GM19372 (cell line): ENCODE measurements around the gene TOLLIP.
"Not testable (repeated sequence)": the region's sequence is repeated elsewhere in the genome, so short reads cannot be mapped to it uniquely, and the experiment has no call there.

Experiments used
- ATAC-seq: cut with Tn5 transposase; IDR thresholded peaks from one replicate; pipeline ENCODE4 v1.9.1; 2021; ENCODE audit warnings: mild to moderate bottlenecking, low read depth, moderate library complexity; ENCODE audit not compliant: unreplicated experiment

Gene TOLLIP

DNA sequence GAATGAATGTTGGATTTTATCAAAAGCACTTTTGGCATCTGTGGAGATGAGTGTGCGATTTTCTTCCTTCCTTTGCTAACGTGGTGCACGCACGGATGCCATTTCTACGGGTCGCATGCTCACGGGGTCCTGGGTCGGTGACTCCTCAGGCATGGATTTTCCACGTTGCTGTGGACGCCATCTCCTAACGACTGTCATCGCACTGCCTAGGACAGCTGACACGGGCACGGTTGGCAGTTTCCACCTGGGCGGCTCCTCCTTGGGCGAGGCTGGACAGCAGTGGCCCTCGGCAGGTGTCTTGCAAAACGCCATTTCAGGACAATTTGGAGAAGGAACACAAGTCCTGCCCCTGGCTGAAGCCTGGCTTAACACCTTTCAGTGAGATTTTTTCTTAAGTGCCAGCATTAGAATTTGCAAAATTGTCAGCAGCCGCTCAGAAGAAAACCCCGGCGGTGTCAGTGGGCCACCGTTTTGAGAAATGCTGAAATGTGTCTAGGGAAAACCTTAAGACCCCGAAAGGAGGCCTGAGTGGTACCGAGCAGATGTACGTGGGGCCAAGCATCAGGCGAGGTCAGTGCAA lies 34.7 kb upstream of the TOLLIP start:
- no peak for ATAC-seq

DNA sequence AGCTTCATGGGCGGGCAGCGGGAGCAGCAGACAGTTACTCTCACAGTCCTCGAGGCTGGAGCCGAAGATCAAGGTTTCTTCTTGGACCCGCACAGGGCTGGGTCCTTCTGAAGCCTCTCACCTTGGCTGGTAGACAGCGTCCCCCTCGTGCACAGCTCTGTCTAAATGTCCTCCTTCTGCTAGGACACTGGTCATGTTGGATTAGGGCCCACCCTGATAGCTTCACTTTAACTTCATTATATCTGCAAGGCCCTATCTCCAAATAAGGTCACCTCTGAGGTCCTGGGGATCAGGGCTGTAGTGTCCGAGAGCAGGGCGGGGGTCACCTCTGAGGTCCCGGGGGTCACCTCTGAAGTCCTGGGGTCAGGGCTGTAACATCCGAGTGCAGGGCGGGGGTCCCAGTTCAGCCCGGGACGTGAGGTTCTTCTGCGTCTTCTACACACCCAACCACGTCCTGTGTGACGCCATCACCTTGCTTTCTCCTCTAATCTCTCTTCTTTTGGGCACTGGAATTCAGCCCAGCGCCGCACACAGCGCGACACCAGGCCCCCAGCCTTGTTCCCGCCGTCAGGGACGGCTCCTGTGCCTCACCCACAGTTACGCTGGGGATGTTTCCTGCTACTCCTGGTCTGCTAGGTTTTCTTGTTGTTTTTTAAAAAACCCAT lies 34.1 kb upstream of the TOLLIP start:
- no peak for ATAC-seq

DNA sequence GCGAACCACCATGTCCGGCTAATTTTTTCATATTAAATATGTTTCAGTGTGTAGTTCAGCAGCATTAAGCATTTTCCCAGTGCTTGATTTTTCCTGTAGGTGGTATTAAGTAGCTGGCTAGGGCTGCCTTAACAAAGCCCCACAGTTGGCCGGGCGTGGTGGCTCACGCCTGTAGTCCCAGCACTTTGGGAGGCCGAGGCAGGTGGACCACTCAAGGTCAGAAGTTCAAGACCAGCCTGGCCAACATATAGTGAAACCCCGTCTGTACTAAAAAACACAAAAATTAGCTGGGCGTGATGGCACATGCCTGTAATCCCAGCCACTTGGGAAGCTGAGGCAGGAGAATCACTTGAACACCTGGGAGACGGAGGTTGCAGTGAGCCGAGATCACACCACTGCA lies 33.5 kb upstream of the TOLLIP start:
- no peak for ATAC-seq

DNA sequence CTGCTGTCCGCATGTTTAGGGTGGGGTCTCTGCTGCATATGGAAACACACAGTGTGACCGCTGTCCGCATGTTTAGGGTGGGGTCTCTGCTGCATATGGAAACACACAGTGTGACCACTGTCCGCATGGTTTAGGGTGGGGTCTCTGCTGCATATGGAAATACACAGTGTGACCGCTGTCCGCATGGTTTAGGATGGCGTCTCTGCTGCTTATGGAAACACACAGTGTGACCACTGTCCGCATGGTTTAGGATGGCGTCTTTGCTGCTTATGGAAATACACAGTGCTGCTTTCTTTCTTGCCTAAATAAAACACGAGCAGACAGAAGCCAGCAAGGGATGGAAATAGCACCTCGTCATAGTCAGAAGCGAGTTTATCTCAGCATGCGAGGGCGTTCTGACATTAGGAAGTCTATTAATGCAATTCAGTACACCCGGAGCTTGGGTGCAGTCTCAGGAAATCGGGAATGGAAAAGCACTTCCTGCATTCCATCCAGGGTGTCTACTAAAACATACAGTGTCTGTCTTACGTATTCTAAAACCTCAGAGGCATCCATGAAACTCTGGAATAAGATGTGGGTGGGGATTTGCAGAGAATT lies 32.6 kb upstream of the TOLLIP start:
- no peak for ATAC-seq

DNA sequence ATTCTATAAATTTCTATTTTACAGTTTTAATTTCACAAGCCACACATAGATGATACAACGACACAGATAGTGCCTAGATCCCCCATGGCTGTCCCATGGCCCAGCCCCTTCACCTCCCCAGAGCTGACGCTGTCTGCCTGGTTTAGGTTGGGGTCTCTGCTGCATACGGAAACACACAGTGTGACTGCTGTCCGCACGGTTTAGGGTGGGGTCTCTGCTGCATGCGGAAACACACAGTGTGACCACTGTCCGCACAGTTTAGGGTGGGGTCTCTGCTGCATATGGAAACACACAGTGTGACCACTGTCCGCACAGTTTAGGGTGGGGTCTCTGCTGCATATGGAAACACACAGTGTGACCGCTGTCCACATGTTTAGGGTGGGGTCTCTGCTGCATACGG lies 31.8 kb upstream of the TOLLIP start:
- not testable (repeated sequence) for ATAC-seq

DNA sequence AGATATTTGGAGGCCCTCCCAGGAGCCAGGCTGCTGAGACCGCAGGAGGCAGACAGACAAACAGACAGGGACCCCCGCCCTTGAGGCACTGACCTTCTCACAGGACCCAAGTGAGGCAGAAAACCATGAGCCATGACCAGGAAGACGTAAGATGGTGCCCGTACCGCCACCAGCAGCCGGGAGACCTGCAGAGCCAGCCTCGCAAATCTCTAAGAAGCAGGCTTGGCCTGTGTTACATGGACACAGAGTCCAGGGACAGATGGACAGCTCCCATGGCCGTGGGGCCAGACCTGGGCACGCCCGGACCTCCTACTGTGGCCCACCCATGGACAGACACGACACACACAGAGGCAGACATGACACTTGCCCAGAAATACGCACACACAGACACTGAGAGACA lies 30.7 kb upstream of the TOLLIP start:
- ATAC-seq = no peak

DNA sequence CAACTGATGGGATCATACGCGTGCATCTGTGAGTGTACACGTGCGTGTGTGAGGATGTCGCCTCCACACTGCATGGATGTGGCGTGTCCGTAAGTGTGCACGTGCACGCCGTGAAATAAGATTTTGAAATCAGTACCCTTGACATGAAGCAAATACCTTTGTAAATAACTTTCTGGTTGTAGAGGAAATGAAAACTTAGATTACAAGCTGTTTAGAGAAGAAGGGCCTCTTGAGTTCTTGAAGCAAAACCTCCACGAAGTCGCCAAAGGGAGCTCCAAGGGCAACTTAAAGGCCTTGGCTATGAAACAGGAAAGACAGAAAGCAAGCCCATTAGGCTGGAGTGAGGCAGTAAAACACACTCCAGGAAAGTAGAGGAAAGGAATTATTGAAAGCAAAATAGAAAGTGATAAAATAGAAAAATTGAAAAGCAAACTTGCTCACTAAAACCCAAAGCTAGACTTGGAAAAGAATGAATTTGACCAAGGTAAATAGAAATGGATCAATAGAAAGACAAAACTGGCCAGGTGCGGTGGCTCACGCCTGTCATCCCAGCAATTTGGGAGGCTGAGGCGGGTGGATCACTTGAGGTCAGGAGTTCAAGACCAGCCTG lies 29.7 kb upstream of the TOLLIP start:
- no peak for ATAC-seq

DNA sequence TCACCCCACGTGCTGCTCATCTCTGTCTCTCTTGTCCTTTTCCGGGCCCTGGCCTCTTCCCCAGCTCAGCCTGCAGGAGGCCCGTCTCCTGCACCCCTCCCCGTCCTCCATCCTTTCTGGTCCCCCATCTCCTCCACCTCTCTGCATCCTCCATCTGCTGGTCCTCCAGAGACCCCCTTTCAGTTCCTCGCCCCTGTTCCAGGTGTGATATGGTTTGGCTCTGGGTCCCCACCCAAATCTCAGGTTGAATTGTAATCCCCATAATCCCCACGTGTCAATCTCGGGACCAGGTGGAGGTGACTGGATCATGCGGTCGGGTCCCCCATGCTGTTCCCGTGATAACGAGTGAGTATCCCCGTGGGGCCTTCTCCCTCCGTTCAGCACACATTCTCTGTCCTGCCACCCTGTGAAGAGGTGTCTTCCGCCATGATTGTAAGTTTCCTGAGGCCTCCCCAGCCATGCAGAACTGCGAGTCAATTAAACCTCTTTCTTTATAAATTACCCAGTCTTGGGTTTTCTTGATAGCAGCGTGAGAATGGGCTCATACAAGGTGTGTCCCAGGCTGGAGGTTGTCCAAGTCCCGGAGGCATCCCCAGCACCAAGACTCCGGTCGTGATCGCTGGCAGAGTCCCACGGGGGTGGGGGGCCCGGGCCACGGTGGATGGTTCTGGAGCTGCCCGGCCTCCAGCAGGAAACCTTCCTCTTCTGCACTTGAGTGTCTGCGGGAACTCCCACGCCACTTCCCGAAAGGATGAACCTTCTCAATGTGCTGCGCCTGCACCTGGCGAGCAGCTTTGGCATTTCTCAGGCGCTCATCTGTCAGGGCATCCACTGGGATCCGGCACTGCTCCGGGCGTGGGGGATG lies 29.0 kb upstream of the TOLLIP start:
- ATAC-seq = no peak

DNA sequence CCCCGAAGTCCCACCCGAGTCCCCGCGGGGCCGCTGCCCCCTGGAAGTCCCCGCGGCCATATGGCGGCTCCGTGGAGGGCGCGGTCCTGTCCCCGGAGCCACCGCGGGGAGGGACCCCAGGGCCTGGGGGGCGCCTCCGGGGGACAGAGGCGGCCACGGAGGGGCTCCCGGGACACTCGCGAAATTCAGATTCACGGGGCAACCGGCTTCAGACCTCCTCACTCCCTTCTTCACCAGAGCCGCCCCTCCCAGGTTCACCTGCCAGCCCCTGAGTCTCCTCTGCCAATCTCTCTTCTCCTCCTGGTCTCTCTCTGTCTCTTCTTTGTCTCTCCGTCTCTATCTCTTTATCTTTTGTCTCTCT lies 28.2 kb upstream of the TOLLIP start:
- no peak for ATAC-seq

DNA sequence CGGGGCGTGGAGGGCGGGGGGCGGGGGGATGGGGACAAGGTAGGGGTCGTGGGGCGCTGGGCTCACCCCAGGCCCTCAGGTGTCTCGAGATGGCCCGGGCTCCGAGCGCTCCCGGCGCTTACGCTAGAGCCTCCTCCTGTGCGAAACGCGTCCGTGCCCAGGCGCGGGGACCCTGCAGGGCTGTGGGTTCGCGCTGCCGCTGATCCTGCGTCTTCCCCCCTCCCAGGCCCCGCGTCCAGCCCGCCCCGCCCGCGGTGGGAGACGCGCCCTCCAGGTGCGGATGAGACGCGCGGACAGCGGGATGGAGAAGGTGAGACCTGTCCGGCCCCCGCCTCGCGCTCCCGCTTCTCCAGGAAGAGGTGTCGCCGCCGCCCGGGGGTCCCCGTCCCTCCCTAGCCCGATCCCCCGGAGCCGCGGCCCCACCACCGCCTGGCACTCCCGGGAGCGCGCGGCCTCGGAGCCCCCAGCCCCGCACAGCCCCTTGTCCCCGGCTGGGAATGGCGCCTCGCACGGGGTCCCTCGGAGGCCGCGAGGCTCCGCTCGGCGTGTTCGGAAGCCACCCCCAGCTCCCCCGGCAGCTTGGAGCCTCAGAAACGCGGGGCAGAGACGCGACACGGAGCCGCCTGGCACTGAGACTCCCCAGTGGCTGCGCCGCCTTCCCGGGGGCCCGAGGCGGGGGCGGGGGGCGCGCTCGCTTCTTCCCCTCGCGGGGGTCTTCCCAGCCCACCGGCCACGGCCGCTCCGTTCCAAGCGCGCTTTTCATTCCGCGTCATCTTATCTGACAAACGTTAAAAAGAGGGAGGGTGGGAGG lies 27.6 kb upstream of the TOLLIP start:
- no peak for ATAC-seq

DNA sequence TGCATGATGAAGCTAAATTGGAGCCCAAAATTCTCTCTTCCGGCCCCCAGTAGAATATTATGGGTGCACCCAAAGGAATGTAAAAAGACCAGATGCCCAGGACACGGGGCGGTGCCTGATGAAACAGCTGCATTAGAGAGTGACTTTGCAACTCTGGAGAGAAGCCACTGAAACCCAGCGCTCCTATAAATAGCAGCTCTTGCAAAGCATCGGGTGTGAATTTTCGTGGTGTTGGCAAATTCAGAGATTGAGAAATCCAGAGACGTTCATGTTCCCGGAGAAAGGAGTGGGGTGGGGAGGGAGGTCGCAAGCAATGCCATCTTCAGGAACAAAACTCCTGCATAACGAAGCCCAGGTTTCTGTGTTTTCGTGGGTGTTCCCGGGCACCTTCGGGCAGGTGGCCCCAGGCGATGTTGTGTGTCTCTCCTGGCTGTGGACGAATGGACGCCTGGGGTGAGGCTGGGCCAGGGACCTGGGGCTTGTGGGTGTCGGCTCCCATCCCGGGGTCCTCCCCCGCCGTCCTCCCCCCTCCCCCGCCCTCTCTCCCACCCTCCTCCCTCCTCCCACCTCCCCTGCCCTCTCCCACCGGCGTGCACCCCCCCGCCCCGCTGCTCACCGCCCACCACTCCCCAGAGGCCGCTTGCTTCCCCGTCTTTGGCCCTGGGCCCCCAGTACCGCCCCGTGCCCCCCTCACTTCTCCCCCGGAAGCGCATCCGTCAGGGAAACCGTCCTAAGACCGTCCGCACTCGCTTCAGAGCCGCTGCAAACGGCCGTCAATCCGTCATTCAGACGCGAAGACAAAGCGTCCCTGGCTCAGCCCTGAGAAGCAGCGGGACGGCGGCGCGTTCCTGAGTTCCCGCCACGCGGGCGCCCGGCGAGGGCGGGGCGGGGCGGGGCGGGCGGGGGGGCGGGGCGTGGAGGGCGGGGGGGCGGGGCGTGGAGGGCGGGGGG lies 26.7 kb upstream of the TOLLIP start:
- no peak for ATAC-seq

DNA sequence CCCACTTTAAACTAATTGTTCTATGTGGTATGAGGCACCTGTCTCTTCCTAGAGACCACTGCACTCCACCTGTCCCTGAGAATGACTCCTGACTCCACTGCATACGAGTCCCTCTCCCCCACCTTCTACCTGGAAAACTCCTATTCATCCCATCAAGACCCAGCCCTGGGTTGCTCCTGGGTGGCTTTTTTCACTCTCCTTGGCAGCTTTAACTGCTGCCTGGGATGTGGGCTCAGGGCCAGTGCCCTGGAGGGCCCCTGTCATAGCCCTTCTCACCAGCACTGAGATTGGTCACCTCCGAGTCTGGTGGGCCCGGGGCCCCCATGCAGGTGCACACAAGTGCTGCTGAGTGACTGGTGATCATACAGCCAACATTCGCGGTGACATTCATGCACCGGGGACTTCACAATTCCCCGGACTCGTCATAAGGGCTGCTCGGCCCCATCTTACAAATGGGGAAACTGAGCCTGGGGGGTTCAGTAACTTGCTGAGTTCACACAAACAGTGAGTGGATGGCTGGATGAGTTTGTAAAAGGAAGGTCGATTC lies 25.9 kb upstream of the TOLLIP start:
- ATAC-seq = no peak

DNA sequence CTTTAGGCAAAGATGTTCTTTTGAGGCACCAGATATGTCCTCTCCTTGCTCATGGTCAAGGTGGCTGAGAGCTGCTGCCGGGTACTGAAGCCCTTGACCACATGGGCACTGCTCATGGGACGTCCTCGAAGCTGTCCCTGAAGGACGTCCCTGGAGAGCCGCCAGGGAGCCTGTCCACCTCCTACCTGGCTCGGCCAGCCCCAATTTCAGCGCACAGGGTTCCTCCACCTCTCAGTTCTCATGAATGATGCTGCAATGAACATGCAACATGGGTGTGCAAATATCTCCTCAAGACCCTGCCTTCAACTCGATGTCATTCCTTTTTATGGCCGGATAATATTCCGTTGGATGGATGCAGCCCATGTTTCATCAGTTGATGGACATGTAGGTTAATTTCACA lies 24.4 kb upstream of the TOLLIP start:
- no peak for ATAC-seq

DNA sequence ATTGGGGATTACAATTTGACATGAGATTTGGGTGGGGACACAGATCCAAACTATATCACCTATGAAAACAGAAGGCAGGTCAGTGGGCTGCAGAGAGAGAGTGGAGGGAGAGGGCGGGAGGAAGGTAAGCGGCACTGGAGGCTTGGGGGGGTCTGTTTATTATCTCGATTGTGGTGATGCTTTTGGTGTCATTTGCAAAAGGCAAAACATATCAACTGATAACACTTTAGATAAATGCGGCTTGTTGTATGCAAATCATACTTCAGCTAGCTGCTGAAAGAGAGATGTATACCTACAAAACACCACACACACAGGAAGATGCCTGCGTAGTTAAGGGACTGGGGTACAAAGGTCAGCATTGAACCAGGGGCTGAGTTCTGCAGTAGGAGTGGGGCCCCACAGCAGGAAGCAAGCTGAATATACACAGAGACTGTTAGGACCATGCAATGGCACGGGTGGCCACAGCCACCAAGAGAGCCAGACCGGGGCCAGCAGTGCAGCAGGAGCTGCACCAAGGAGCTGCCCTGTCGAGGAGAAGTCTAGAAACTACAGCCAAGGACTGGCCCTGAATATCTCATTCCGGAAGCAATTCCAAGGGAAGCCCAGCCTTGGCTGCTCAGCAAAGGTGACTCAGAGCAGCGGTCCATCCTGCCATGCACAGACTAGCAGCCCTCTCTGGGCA lies 23.8 kb upstream of the TOLLIP start:
- no peak for ATAC-seq

DNA sequence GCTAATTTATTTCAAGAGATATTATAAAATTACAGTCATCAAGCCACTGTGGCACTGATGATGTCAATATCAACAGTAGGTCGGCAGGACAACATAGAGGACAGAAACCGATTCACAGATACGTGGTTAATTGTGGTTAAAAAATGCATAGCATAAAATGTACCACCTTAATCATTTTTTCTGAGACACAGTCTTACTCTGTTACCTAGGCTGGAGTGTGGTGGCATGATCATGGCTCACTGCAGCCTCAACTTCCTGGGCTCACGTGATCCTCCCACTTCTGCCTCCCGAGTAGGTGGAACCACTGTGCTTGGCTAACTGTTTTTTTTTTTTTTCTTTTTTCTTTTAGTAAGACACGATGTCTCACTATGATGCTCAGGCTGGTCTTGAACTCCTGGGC lies 21.0 kb upstream of the TOLLIP start:
- no peak for ATAC-seq

DNA sequence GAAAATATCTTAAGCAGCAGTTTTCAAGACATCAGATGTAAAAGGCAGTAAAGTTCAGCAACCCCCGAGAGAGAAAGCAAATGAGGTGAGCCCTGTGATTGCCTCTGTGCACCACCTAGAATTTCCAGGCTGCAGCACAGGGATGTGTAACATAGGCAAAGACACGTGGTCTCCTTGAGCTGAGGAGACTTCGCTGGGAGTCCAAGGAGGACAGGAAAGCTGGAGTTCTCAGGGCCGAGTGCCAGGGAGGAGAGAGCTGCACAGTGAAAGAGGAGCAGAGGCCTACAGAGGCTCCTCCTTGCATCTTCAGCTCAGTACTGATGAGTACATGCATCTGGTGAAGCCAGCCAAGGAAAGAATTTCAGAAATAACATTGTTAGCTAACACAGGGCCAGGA lies 17.6 kb upstream of the TOLLIP start:
- no peak for ATAC-seq

DNA sequence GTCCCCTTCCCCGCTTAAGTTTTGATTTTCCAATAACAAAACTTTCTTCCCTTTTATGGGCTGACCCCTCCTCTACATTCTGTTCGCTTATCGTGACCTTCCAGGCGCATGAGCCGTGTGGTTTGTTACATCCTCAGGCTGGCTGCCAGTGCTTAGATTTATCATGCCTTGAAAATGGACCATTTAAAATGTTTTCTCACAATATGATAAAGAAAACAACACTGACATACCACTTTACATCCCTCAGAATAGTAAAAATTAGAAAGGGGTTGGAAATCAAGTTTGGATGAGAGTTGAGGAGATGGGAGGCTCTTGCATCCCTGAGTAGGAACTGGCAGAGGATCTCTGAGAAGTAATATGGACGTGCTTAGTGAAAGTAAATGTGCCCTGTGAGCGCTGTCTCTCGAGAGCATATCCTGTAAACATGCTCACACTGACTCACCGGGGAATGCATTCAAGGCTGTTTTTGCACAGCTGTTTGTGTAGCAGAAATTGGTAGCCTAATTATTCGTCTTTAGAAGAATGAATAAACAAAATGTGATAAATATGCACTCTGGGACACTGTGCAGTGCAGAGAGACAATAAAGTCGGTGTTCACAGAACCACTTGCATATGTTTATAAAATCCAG lies 17.1 kb upstream of the TOLLIP start:
- no peak for ATAC-seq

DNA sequence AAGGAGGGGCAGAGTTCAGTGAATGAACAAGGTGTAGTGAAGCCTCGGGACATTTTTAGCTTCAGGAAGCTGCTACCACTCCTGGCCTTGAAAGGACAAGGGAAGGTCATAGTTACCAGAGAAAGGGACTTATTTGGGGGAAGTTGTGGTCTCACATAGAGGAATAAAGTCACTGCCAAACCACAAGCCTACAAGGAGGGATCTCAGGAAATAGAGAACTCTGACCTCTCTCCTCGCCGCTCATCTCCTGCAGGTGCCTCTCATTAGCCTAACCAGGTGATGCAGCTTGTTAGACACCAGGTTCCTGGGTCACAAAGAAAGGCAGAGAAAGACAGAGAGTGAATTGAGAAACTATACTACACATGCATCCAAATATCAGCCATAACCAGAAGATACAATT lies 14.3 kb upstream of the TOLLIP start:
- ATAC-seq = no peak
